Cardiac muscle cell (in vitro differentiated cells and primary cell): ENCODE data around the gene VAMP2. TPM values are rescaled to one million over a fixed set of nuclear protein-coding genes. Genes with fewer than 3 reads are reported as not detected.

Experiments
- DNase-seq, 2 donors: peaks; one replicate each; pipeline versions ENCODE4 v3.0.0 to v3.0.0-alpha.2; 2010 to 2017; ENCODE audit warnings: low read depth in 1 of 2, low spot score in 1 of 2
- H3K27ac ChIP-seq: fragments of 200-600 bp; sonication (generic); 2 replicates; pipeline ENCODE4 v1.5.1; 2016
- H3K27me3 ChIP-seq: fragments of 200-600 bp; sonication (generic); 2 replicates; pipeline ENCODE4 v1.6.0; 2016; ENCODE audit warnings: control low read depth
- H3K36me3 ChIP-seq: fragments of 200-600 bp; sonication (generic); 2 replicates; pipeline ENCODE4 v1.5.1; 2016; ENCODE audit warnings: control low read depth
- H3K4me1 ChIP-seq: fragments of 200-600 bp; sonication (generic); 2 replicates; pipeline ENCODE4 v1.8.1; 2017; ENCODE audit warnings: low read depth, mild to moderate bottlenecking, mixed run types
- H3K4me3 ChIP-seq: fragments of 200-600 bp; sonication (generic); 2 replicates; pipeline ENCODE4 v1.5.1; 2016; ENCODE audit warnings: mild to moderate bottlenecking
- H3K9me3 ChIP-seq: fragments of 200-600 bp; sonication (generic); 2 replicates; pipeline ENCODE4 v1.5.1; 2017; ENCODE audit warnings: low read depth, mild to moderate bottlenecking, control low read depth
- polyA plus RNA-seq: library from polyadenylated mRNA; unstranded; fragments of >200 nt; fragmentation: Nextera tagmentation; extraction: Ambion mirVana; gene quantifications from 2 replicates; pipeline ENCODE4 v1.2.1, GENCODE V29; 2016
- total RNA-seq: library from RNA; depleted of rRNA; stranded (reverse); fragments of >200 nt; gene quantifications from 2 replicates; pipeline ENCODE4 v1.2.3, GENCODE V29; 2016
- TF ChIP-seq, protein P1 (sequence below): IDR thresholded peaks from 2 replicates; pipeline ENCODE4 v1.5.1; 2012; ENCODE audit warnings: low read depth, mild to moderate bottlenecking, low read length

Gene VAMP2
- total and polyA plus RNA-seq, 2 experiments from 2014 or later, result 35.7 to 102 TPM

- TF ChIP-seq, protein P1, sequence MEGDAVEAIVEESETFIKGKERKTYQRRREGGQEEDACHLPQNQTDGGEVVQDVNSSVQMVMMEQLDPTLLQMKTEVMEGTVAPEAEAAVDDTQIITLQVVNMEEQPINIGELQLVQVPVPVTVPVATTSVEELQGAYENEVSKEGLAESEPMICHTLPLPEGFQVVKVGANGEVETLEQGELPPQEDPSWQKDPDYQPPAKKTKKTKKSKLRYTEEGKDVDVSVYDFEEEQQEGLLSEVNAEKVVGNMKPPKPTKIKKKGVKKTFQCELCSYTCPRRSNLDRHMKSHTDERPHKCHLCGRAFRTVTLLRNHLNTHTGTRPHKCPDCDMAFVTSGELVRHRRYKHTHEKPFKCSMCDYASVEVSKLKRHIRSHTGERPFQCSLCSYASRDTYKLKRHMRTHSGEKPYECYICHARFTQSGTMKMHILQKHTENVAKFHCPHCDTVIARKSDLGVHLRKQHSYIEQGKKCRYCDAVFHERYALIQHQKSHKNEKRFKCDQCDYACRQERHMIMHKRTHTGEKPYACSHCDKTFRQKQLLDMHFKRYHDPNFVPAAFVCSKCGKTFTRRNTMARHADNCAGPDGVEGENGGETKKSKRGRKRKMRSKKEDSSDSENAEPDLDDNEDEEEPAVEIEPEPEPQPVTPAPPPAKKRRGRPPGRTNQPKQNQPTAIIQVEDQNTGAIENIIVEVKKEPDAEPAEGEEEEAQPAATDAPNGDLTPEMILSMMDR, result no peak
- H3K9me3 ChIP-seq, result no peaks in the 10 kb centered on the region
- peaks cover 38% of the 10 kb centered on the region for H3K4me1 ChIP-seq
- H3K4me3 ChIP-seq, result peak overlapping the region; percentile 11
- H3K27me3 ChIP-seq, result no peaks in the 10 kb centered on the region
- peak overlapping the region; percentile 88 for H3K27ac ChIP-seq
- peaks cover 9% of the 10 kb centered on the region for H3K36me3 ChIP-seq
- DNase-seq, result peak; percentile 92 to 100
Observed at GRCh38 chr17:8153957-8154607, 8.7 kb downstream of the VAMP2 start.

DNA sequence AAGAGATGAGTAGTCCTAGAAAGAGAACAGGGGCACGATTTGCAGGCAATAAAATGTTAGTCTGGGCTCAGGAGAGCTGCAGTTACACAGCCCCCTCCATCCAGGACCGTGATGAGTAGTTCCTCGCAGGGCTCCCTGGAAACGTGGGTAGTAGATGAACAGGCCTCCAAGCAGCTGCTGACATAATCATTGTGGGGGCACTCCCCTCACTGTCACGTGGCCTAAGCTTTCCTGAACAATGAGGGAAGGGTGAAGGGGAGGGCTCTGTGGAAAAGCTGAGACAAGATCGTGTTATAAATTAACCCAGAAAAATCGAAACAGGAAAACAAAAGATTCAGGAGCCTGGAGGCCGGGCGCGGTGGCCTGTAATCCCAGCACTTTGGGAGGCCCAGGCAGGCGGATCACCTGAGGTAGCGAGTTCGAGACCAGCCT is 9.2 kb downstream of the VAMP2 start:
- Histone ChIP-seq H3K36me3 (peaks cover 11% of the 10 kb centered on the region), H3K27me3 (no peaks in the 10 kb centered on the region), H3K9me3 (no peaks in the 10 kb centered on the region), H3K27ac (peak overlapping the region; percentile 88), H3K4me1 (peaks cover 38% of the 10 kb centered on the region), H3K4me3 (no peak overlapping the region)
- TF ChIP-seq, protein P1, result no peak
- DNase-seq, result peak in 1 of 2 donors; percentile 98

- TF ChIP-seq, protein P1, result no peak
- Histone ChIP-seq H3K9me3 (no peaks in the 10 kb centered on the region), H3K36me3 (peaks cover 16% of the 10 kb centered on the region), H3K27ac (peak overlapping the region; percentile 88), H3K4me3 (no peak overlapping the region), H3K27me3 (no peaks in the 10 kb centered on the region), H3K4me1 (peaks cover 38% of the 10 kb centered on the region)
- DNase-seq, result no peak
Observed at GRCh38 chr17:8153031-8153451, 9.7 kb downstream of the VAMP2 start.

DNA sequence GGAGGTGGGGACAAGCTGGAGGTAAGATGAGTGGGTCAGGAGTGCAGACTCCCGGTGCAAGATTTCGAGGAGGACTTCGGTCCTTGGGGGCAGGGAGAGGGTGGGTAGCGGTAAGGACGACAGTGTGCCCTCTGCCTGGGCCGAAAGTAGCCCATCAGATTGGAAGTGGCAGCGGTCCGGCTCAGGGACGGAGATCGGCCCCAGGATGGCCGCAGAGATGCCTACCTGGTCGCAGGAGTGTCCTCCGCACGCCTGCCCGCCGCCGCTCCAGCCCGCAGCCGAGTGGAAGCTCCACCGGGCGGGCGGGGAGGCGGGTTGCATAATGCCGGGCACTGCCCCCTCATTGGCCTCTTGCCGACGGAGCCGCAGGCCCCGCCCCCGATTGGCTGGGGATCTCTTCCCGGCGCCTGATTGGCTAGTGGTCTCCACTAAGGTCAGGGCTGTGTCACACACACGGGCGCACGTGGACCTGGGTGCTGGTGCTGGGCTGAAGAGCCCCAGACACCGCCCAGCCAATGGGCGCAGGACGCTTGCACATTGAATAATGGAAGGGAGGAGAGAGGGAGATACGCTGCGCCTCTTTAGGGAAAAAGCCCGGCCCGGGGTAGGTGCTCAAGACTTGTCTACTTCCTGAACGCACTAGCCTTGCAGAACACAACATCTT is 10.5 kb downstream of the VAMP2 start, which contains the start of gene PER1:
PER1 (minus strand) TSS at position 293 of the 664 bp plus-strand sequence. CDS start 1,698 bp downstream, outside the sequence.
- Histone ChIP-seq H3K4me3 (peak within 1 kb of the TSS; percentile 64), H3K36me3 (peaks cover 24% of the 10 kb centered on the region), H3K9me3 (no peaks in the 10 kb centered on the region), H3K27ac (peak within 1 kb of the TSS; percentile 97), H3K27me3 (no peaks in the 10 kb centered on the region), H3K4me1 (peaks cover 38% of the 10 kb centered on the region)
- DNase-seq, result peak; percentile 96 to 98
- TF ChIP-seq, protein P1, result no peak

GRCh38 chr17:8151641-8152111 is 11.1 kb downstream of the VAMP2 start:
- Histone ChIP-seq H3K27me3 (no peaks in the 10 kb centered on the region), H3K4me3 (peak overlapping the region; percentile 64), H3K36me3 (peaks cover 30% of the 10 kb centered on the region), H3K4me1 (peaks cover 38% of the 10 kb centered on the region), H3K27ac (peak overlapping the region; percentile 97), H3K9me3 (no peaks in the 10 kb centered on the region)
- peak; percentile 56 to 88 for DNase-seq
- TF ChIP-seq, protein P1, result no peak
